K562 (cell line): ENCODE results near the gene SPG21. TPM values are rescaled to one million over a fixed set of nuclear protein-coding genes. Genes with fewer than 3 reads are reported as not detected.
A peak's percentile ranks its signal among the peaks of the same experiment; 100 is the strongest.

Source experiments
- ATF3 ChIP-seq, 2 experiments: fragments of 450-650 bp in 1 of 2; sonication (generic) in 1 of 2; formaldehyde crosslinking in 1 of 2; IDR thresholded peaks in 1 of 2; conservative IDR thresholded peaks in 1 of 2; 2 replicates each; pipeline versions ENCODE4 v1.6.1 to v1.8.1; 2016 to 2023; ENCODE audit warnings: mild to moderate bottlenecking in 2 of 2, moderate library complexity in 2 of 2, inconsistent platforms in 1 of 2, missing genetic modification reagents in 1 of 2
- CGGBP1 ChIP-seq: fragments of 250-450 bp; sonication (Bioruptor Pico); IDR thresholded peaks from 2 replicates; pipeline ENCODE4 v1.9.0; 2021; ENCODE audit warnings: mild to moderate bottlenecking
- CTBP1 ChIP-seq: fragments of 450-650 bp; IDR thresholded peaks from 2 replicates; pipeline ENCODE4 v1.6.1; 2016; ENCODE audit warnings: borderline replicate concordance
- EZH2 ChIP-seq: IDR thresholded peaks from 2 replicates; pipeline ENCODE4 v1.6.1; 2012; ENCODE audit warnings: low read depth, mild to moderate bottlenecking, inconsistent platforms, low read length, borderline replicate concordance
- HMBOX1 ChIP-seq: sonication (generic); IDR thresholded peaks from 2 replicates; pipeline ENCODE4 v1.6.1; 2016
- L3MBTL2 ChIP-seq: fragments of 450-650 bp; IDR thresholded peaks from 2 replicates; pipeline ENCODE4 v1.6.1; 2016; ENCODE audit warnings: mild to moderate bottlenecking, moderate library complexity
- NEUROD1 ChIP-seq: fragments of 150-350 bp; IDR thresholded peaks from 2 replicates; pipeline ENCODE4 v1.6.1; 2014; ENCODE audit warnings: borderline replicate concordance, low read length, low read depth; ENCODE audit not compliant: partially characterized antibody
- NKRF ChIP-seq: fragments of 450-650 bp; IDR thresholded peaks from 2 replicates; pipeline ENCODE4 v1.6.1; 2016; ENCODE audit warnings: borderline replicate concordance
- RAD51 ChIP-seq: fragments of 450-650 bp; IDR thresholded peaks from 2 replicates; pipeline ENCODE4 v1.7.1; 2016; ENCODE audit warnings: low read depth, mild to moderate bottlenecking, borderline replicate concordance
- REST ChIP-seq, 2 experiments: fragments of 450-650 bp; formaldehyde crosslinking in 1 of 2; IDR thresholded peaks; 2 replicates each; pipeline versions ENCODE4 v1.4.0 to v1.6.1; 2014 to 2020; ENCODE audit warnings: mild to moderate bottlenecking in 2 of 2, borderline replicate concordance in 1 of 2, low read depth in 1 of 2
- SMAD4 ChIP-seq: fragments of 250-450 bp; sonication (Bioruptor Pico); conservative IDR thresholded peaks from 2 replicates; pipeline ENCODE4 v1.8.0; 2021; ENCODE audit warnings: inconsistent platforms, mild to moderate bottlenecking, moderate library complexity
- TAF9B ChIP-seq: fragments of 450-650 bp; IDR thresholded peaks from 2 replicates; pipeline ENCODE4 v1.6.1; 2018; ENCODE audit warnings: mild to moderate bottlenecking; ENCODE audit not compliant: partially characterized antibody
- polyA plus RNA-seq, 8 experiments: library from polyadenylated mRNA; depleted of rRNA in 4 of 8; stranded (reverse) in 5 of 8; unstranded in 3 of 8; fragments of >200 nt; fragmentation: Nextera tagmentation in 2 of 8; fragmentation: Illumina TruSeq in 1 of 8; extraction: Ambion mirVana in 2 of 8; extraction: Trizol in 1 of 8; gene quantifications; 2 replicates each; pipeline versions ENCODE4 v1.2.1 to v1.2.3, GENCODE V29; 2011 to 2014; ENCODE audit warnings: inconsistent platforms in 1 of 8, missing spikeins in 1 of 8
- total RNA-seq, 7 experiments: library from RNA; depleted of rRNA in 6 of 7; stranded (reverse); fragments of >200 nt in 6 of 7; fragmentation: Illumina TruSeq in 2 of 7; extraction: Trizol in 2 of 7; gene quantifications; 2 replicates each; pipeline versions ENCODE4 v1.2.1 to v1.2.3, GENCODE V29; 2011 to 2021; ENCODE audit warnings: low replicate concordance in 1 of 7

Gene SPG21
- total and polyA plus RNA-seq, 9 of the 15 experiments (the other 6 are each of a cell fraction or from before 2014, with no cell fraction given): 22.8 to 98.8 (median 65.1) TPM

- TF ChIP-seq NKRF (peak; percentile 96), HMBOX1 (peak; percentile 81), RAD51 (peak; percentile 95), NEUROD1 (peak; percentile 51), ATF3 (IDR thresholded peaks at IDR 0.05) (0 out of 2 replicates have a peak, but pooled peaks have one; percentile 18), ATF3 (CRISPR knock-in tag; conservative IDR thresholded peaks at IDR 0.05) (no peak), CTBP1 (peak; percentile 83; the same call in 1 of the 2 replicates), EZH2 (no peak), L3MBTL2 (peak; percentile 78), REST (IDR thresholded peaks at IDR 0.05; ENCODE audit: borderline replicate concordance) (peak; percentile 41), REST (CRISPR knock-in tag; IDR thresholded peaks at IDR 0.05; ENCODE audit: low read depth) (peak; percentile 55; the same call in 1 of the 2 replicates), TAF9B (peak; percentile 18), CGGBP1 (CRISPR knock-in tag) (no peak), SMAD4 (CRISPR knock-in tag) (peak; percentile 82)
These were observed at the start of gene SPG21 (continued) for GRCh38 chr15:64989416-64990167.
